DMS53 treated with DMSO at 0.1 percent for 48 hours (cell line): ENCODE data around the gene CYP3A5.
"Not testable (repeated sequence)": the region's sequence is repeated elsewhere in the genome, so short reads cannot be mapped to it uniquely, and the experiment has no call there.

Experiments used
- DNase-seq: peaks from one replicate; lab custom pipeline; 2025; ENCODE audit not compliant: unreplicated experiment; lab: John Stamatoyannopoulos, UW

The CYP3A5 gene

GRCh38 chr7:99679400-99680191 is at the start of gene CYP3A5:
CYP3A5 (minus strand) TSS chr7:99679996; CDS start chr7:99679896, 100 bp downstream.
- DNase-seq = no peak

GRCh38 chr7:99728615-99729014 is 48.8 kb upstream of the CYP3A5 start:
- DNase-seq = no peak

- DNase-seq = not testable (repeated sequence)
Measured at GRCh38 chr7:99723201-99723600, 43.4 kb upstream of the CYP3A5 start.

GRCh38 chr7:99720800-99721595 is 41.2 kb upstream of the CYP3A5 start:
- DNase-seq = no peak

GRCh38 chr7:99719996-99720769 is 40.4 kb upstream of the CYP3A5 start:
- no peak for DNase-seq

- DNase-seq = no peak
Measured at GRCh38 chr7:99713995-99714570, 34.3 kb upstream of the CYP3A5 start.

GRCh38 chr7:99709838-99710578 is 30.2 kb upstream of the CYP3A5 start:
- DNase-seq = no peak

- no peak for DNase-seq
Measured at GRCh38 chr7:99709260-99709659, 29.5 kb upstream of the CYP3A5 start.

- no peak for DNase-seq
Measured at GRCh38 chr7:99707096-99707495, 27.3 kb upstream of the CYP3A5 start.

GRCh38 chr7:99699946-99700345 is 20.1 kb upstream of the CYP3A5 start:
- no peak for DNase-seq

GRCh38 chr7:99698867-99699730 is 19.3 kb upstream of the CYP3A5 start:
- peak; percentile 6 for DNase-seq

GRCh38 chr7:99694912-99695304 is 15.1 kb upstream of the CYP3A5 start:
- DNase-seq = no peak

GRCh38 chr7:99694201-99694911 is 14.6 kb upstream of the CYP3A5 start:
- no peak for DNase-seq

GRCh38 chr7:99693427-99694200 is 13.8 kb upstream of the CYP3A5 start:
- peak; percentile 77 for DNase-seq

GRCh38 chr7:99693100-99693426 is 13.3 kb upstream of the CYP3A5 start:
- no peak for DNase-seq

- not testable (repeated sequence) for DNase-seq
Measured at GRCh38 chr7:99692563-99692962, 12.8 kb upstream of the CYP3A5 start.

- not testable (repeated sequence) for DNase-seq
Measured at GRCh38 chr7:99691658-99692057, 11.9 kb upstream of the CYP3A5 start.

- not testable (repeated sequence) for DNase-seq
Measured at GRCh38 chr7:99690918-99691317, 11.1 kb upstream of the CYP3A5 start.
